NK-92 (cell line): Measurements from ENCODE around the gene ACSF2.
"Not testable (repeated sequence)": the region's sequence is repeated elsewhere in the genome, so short reads cannot be mapped to it uniquely, and the experiment has no call there.

Source experiments
- DNase-seq: peaks from one replicate; lab custom pipeline; 2025; ENCODE audit not compliant: unreplicated experiment; lab: John Stamatoyannopoulos, UW

Gene ACSF2

GRCh38 chr17:50475775-50476544, 49.9 kb downstream of the ACSF2 start:
- DNase-seq, result not testable (repeated sequence)

DNA sequence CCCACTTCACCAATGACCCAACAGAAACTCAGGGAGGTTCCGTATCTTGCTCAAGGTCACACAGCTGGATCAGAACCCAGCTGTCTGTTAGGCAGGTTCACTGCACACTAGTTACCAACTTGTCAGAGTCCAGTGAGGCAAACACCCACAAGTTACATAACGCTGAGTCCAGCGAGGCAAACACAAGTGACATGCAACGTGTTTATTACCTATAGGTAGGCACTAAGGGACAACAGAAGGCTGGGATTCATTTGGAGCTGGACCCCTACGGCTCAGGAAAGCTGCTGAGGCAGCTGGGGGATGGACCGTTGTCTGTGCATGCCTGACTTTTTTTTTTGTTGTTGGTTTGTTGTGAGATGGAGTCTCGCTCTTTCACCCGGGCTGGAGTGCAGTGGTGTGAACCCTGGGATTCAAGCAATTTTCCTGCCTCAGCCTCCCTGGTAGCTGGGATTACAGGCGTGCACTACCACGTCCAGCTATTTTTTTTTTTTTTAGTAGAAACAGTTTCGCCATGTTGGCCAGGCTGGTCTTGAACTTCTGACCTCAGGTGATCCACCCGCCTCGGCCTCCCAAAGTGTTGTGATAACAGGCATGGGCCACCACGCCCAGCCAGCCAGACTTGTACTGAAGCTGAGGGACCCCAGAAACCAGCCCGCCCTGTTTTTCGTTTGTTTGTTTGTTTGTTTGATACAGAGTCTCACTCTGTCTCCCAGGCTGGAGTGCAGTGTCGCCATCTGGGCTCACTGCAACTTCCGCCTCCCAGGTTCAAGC, 50.7 kb downstream of the ACSF2 start:
- DNase-seq, result no peak

DNA sequence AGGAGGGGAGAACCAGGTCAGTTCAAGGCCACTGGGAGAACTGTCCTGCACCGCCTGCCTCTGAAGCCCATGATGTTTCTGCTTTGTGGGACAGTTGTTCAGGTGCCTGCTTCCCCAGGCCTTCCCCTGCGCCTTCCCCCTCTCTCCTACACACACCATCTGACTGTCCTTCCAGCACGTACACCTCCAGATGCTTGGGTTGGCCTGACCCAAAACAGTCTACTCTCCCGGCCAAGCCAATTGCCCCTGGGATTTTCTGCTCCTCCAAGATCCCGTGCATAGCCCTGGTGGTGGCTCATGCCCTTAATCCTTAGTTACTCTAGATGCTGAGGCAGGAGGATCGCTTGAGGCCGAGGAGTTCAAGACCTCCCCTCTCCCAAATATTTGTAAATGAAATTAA, 52.0 kb downstream of the ACSF2 start:
- DNase-seq, result no peak

DNA sequence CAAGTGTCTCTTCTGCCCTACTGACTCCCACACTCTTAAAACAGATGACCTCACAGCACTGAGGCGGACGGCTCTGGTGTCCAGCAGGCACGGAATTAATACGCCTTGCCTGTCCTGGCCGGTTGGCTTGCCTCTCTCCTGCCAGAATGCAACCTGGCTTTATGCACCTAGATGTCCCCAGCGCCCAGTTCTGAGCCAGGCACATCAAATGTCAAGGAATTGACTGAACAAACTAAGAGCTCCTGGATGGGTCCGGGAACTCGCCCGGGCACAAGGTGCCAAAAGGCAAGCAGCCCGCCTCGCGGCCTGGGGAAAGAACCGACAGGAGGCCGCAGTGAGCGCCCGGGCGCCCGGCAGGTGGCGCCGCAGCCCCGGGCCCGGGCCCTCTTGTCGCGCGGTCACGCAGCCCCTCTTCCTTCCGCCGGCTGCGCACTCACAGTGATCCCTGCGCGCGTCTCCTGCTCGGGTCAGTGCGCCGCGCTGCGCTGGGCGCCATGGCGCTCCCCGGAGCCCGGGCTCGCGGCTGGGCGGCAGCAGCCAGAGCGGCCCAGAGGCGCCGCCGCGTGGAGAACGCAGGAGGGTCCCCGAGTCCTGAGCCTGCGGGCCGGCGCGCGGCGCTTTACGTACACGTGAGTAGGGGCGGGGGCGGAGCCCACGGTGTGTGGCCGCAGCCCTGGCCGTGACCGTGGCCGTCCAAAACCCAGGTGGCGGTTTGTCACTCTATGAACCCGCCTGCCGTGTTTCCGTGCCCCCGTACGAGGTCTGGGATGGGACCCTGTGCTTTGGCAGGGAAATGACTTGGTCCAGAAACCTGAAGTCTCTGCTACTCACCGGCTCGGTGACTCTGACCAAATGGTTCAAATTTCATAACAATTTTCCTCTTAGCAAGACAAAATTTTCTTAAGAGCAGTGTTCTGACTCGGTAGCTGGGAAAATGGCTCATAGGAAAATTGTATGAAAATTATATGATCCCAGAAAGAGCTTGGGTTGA, 52.7 kb downstream of the ACSF2 start, which contains the start of gene RSAD1:
Gene RSAD1 (plus strand): TSS at position 470 of the 991 bp plus-strand sequence. CDS start 25 bp downstream, at position 495.
- no peak for DNase-seq

DNA sequence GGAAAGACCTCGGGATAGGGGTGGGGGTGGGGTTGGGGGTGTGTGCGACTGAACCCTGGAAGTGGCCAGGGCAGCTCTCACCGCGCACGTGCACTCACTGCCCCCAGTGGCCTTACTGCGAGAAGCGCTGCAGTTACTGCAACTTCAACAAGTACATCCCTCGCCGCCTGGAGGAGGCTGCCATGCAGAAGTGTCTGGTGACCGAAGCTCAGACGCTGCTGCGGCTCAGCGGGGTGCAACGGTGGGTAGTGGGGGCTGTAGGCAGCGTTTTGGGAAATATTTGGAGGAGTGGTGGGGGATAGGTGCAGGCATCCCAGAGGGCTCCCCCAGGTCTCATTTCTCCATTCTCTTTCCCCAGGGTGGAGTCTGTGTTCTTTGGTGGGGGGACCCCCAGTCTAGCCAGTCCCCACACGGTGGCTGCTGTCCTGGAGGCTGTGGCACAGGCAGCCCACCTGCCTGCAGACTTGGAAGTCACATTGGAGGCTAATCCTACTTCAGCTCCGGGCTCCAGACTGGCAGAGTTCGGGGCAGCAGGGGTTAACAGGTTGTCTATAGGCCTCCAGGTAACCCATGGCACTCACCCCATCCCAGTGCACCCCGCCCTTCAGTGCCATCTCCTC, 53.6 kb downstream of the ACSF2 start:
- no peak for DNase-seq

GRCh38 chr17:50480142-50480764, 54.2 kb downstream of the ACSF2 start:
- DNase-seq, result no peak

DNA sequence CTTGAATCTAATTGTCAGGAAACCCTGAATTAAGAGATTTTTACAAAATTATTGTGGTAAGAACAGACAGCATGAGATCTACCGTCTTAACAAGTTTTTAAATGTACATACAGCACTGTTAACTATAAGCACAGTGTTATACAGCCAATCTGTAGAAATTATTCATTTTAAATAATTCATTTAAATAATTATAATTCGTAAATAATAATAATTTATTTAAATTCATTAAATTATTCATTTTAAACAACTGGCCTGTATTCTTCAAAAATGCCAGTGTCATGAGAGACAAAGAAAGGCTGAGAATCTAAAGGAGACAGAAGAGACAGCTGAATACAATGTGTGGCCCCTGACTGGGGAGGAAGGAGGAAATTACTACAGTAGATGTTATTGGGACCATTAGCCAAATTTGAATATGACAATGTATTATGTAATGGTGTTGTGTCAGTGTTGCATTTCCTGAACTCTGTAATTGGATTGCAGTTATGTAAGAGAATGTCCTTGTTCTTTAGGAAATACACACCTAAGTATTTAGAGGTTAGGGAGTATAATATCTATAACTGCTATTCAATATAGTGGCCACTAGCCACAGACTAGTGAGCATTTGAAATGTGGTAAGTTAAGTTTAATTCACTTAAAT, 55.0 kb downstream of the ACSF2 start:
- no peak for DNase-seq

- no peak for DNase-seq
Observed at GRCh38 chr17:50481648-50482047, 55.6 kb downstream of the ACSF2 start.

DNA sequence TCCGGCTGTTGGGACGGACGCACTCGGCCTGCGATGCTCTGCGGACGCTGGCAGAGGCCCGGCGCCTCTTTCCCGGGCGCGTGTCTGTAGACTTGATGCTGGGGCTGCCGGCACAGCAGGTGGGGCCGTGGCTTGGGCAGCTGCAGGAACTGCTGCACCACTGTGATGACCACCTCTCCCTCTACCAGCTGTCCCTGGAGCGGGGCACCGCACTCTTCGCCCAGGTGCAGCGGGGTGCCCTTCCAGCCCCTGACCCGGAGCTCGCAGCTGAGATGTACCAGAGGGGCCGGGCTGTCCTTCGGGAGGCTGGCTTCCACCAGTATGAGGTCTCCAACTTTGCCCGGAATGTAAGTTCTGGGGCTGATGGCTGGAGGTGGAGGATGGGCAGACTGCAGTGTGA, 56.1 kb downstream of the ACSF2 start:
- DNase-seq, result no peak

GRCh38 chr17:50482516-50482915, 56.5 kb downstream of the ACSF2 start:
- no peak for DNase-seq

GRCh38 chr17:50483266-50483665, 57.2 kb downstream of the ACSF2 start:
- DNase-seq, result no peak

- DNase-seq, result no peak
Observed at GRCh38 chr17:50484386-50485155, 58.6 kb downstream of the ACSF2 start.

GRCh38 chr17:50487213-50488096, 61.4 kb downstream of the ACSF2 start:
- DNase-seq, result no peak

- no peak for DNase-seq
Observed at GRCh38 chr17:50488880-50489279, 62.9 kb downstream of the ACSF2 start.

DNA sequence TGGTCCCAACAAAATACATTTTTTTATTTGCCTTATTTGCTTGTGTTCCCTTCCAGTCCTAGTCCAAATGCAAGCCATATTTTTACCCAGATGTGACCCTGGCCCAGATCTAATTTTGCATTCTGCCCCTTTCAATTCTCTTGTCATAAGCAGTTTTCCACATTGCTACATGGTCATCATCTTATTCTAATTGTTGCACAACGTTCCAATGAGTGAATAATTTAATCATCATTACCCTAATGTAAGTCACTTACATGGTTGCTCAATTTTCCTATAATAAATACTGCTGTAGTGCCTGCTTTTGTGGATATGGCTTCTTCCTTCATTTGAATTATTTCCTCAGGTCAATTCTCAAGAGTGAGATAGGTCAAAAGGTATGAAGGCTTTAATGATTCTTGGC, 65.5 kb downstream of the ACSF2 start:
- no peak for DNase-seq

- DNase-seq, result no peak
Observed at GRCh38 chr17:50492214-50492613, 66.2 kb downstream of the ACSF2 start.

- no peak for DNase-seq
Observed at GRCh38 chr17:50493744-50494143, 67.7 kb downstream of the ACSF2 start.

GRCh38 chr17:50495217-50495823, 69.3 kb downstream of the ACSF2 start:
- no peak for DNase-seq
